ENCODE data around the gene SDCBP2.

The SDCBP2 gene

GRCh38 chr20:1263853-1264252, 65.1 kb downstream of the SDCBP2 start:
- intact Hi-C loops (cut with DNase I), result no loop called here
- no peak for DNase-seq

All from posterior cingulate gyrus (tissue), 11 donors.